Kidney capillary endothelial cell (primary cell): ENCODE measurements around the gene GAS6.

Experiments
- DNase-seq: peaks from one replicate; pipeline ENCODE4 v3.0.0-alpha.2; 2018; ENCODE audit warnings: low spot score

Gene GAS6

GRCh38 chr13:113851826-113852535 lies 11.9 kb downstream of the GAS6 start:
- DNase-seq: no peak

GRCh38 chr13:113851480-113851803 lies 12.4 kb downstream of the GAS6 start:
- no peak for DNase-seq

GRCh38 chr13:113850722-113851479 lies 13.0 kb downstream of the GAS6 start:
- DNase-seq: no peak

GRCh38 chr13:113849981-113850721 lies 13.7 kb downstream of the GAS6 start:
- DNase-seq: no peak

- no peak for DNase-seq
These were observed 14.3 kb downstream of the GAS6 start for GRCh38 chr13:113849546-113849945.

- no peak for DNase-seq
These were observed 15.2 kb downstream of the GAS6 start for GRCh38 chr13:113848431-113849260.

GRCh38 chr13:113848020-113848419 lies 15.9 kb downstream of the GAS6 start:
- DNase-seq: no peak

- no peak for DNase-seq
These were observed 17.1 kb downstream of the GAS6 start for GRCh38 chr13:113846636-113847318.

GRCh38 chr13:113845723-113846635 lies 17.9 kb downstream of the GAS6 start:
- no peak for DNase-seq

- no peak for DNase-seq
These were observed 18.8 kb downstream of the GAS6 start for GRCh38 chr13:113845055-113845454.

- DNase-seq: no peak
These were observed 19.9 kb downstream of the GAS6 start for GRCh38 chr13:113843864-113844556.

- no peak for DNase-seq
These were observed 20.7 kb downstream of the GAS6 start for GRCh38 chr13:113843063-113843654.

- DNase-seq: no peak
These were observed 21.4 kb downstream of the GAS6 start for GRCh38 chr13:113842336-113843062.

GRCh38 chr13:113841353-113841650 lies 22.6 kb downstream of the GAS6 start:
- DNase-seq: no peak

GRCh38 chr13:113840541-113841352 lies 23.1 kb downstream of the GAS6 start:
- no peak for DNase-seq

GRCh38 chr13:113839536-113840204 lies 24.2 kb downstream of the GAS6 start:
- no peak for DNase-seq

- DNase-seq: no peak
These were observed 25.1 kb downstream of the GAS6 start for GRCh38 chr13:113838711-113839201.
